GM21447 (cell line): Measurements from ENCODE around the gene GABRR3.

Experiments
- ATAC-seq: cut with Tn5 transposase; IDR thresholded peaks from one replicate; pipeline ENCODE4 v1.9.1; 2021; ENCODE audit not compliant: unreplicated experiment

Gene GABRR3

GRCh38 chr3:97992547-97993173, 42.5 kb downstream of the GABRR3 start:
- no peak for ATAC-seq

DNA sequence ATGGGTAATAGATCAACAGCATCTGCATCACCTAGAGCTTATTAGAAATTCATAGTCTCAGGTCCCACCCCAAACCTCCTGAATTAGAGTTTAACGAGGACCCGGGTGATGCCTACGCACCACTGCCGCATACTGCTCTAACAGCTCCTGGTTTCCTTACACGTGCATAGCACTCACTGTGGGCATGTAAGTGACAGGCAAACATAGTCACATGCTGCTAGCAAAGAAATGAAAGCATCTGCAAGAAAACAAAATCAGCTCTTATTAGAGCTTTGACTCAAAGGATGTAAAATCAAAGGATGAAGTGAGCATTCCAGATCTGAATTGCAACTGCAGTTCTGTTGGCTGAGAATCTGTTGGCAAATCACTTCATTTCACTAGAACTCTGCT, 43.8 kb downstream of the GABRR3 start:
- ATAC-seq, result no peak

DNA sequence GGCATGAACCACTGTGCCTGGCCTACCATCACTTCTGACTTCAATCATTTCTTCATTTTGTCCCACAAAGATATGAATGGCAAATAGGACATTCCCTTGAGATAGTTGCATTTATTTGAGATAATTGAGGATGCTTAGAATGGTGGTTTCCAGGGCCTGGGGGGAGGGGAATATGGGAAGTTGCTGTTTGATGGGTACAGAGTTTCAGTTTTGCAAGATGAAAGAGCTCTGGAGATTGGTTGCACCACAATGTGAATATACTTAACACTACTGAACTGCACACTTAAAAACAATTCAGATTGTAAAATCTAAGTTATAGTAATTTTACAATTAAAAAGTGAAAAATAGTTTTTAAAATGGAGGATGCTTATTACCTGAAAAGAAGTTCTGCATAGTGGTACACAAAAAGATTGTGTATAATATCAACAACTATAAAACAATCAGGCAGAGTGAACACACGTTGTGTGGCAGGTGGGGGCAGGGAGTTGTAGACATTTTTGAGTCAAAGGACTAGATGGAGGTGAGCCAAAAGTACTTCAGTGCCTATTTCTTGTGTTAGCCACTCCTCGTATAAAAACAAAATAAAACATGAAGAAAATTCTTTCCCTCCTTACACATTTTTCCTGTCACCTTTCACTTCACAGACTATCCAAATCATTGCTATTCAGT, 44.4 kb downstream of the GABRR3 start:
- no peak for ATAC-seq

DNA sequence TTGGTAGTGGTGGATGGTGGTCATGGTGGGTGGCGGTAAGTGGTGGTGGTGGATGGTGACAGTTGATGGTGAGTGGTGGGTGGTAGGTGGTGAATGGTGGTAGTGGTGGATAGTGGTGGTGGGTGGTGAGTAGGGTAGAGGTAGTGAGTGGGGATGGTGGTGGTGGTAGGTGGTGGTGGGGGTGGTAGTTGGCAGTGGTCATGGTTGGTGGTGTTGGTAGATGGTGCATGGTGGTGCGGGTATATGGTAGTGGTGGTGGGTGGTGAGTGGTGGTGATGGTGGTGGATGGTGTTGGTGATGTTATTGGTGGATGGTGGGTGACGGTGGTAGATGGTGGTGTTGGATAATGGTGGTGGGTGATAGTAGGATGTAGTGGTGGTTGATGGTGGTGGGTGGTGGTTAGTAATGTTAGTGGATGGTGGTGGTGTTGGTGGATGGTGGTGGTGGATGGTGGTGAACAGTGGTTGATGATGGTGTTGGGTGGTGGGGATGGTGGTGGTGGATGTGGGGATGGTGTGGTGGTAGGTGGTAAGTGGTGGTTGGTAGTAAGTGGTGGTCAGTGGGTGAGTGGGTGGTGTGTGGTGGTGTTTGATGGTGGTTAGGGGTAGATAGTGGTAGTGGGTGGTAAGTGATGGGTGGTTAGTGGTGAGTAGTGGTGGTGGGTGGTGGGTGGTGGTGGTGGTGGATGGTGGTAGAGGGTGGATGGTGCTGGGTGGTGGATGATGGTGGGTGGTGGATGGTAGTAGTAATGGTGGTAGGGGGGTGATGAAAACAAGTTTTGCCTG, 46.1 kb downstream of the GABRR3 start:
- ATAC-seq, result no peak

DNA sequence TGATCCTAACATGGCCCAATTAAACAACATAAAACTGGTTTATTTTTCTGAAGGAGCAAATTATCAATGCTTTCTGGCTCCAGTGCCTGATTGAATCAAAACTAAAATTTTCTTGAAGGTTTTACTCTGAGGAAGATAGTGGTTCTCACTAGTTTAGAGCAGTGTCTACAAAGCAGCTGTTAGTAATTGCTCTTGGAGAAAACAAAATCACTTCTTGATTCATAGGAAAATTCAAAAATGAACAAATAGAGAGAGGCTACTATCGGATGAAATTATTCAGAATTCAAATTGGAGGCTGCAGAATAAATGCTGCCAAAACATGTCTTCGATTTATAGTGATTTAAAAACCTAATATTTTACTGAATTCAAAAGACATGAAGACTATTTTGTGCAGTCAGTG, 47.8 kb downstream of the GABRR3 start:
- no peak for ATAC-seq

GRCh38 chr3:97983933-97984491, 51.1 kb downstream of the GABRR3 start:
- no peak for ATAC-seq

DNA sequence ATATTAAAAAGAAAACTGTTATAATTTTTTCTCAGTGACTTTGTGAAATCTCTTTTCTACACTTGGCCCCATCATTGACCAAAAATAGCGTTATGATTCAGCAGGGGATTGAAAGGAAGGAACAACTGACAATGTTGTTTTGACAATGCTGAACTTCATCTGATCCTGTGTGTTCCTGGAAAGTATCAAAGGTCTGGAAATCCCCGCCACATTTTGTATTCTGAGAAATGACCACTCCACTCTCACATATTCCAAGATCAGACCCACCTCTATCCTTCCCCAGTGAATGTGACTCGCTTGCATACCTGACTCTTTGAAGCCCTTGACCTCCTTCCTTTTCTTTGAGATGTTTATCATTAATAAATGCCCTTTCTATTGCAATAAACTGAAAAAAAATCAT, 53.2 kb downstream of the GABRR3 start:
- no peak for ATAC-seq

- ATAC-seq, result no peak
These were observed 55.5 kb downstream of the GABRR3 start for GRCh38 chr3:97979610-97980009.

DNA sequence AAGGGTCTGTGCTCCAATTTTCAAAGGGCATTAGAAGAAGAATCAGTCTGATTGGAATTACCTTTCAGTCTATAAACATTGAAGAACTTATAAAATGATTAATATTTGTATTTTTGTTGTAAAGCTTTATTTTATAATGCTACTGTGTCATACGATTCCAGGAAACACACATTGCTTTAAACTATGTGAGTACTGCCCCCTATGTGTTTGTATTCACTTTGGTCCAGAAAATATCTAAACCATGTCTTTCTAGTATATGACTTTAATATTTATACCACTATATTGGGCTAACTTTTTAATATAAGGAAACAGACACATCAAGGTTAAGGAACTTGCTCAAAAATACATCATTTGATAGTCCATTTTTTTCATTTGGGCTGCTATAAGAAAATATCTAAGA, 59.6 kb downstream of the GABRR3 start:
- no peak for ATAC-seq

DNA sequence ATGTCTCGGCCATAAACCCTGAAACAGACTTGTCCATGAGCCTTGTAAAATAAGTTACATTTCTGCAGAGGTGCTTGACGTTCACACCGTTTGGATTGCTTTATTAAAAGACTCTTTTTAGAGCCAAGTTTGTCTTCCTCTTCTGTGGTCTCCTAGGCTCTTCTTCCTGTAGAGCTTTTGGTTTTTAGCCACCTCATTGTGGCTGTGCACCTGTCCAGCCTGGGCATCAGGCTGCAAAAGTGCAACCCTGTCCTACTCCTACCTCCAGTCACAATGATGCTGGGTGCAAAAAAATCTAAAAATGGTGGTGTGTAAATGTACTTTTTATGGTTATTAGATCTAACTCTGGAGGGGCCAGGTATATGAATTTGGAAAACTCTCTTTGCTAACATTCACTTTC, 60.1 kb downstream of the GABRR3 start:
- ATAC-seq, result no peak

DNA sequence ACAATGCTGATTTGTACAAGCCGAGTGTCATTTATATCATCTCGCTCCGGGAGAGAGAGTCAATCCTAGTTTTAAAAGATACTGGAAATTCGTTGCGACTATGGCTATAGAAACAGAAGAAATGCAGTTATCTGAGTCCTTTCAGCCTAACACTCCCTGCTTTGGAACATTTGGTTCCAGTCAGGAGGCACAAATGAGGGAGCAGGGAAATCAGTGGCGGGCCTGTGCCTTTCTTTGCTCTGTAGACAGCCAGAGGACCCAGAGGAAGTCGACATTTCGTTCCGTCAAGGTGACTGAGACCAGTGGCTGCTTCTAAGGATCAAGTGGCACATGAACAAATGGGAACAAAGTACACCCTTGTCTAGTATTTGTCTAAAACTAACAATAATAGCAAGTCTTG, 62.1 kb downstream of the GABRR3 start:
- ATAC-seq, result no peak

DNA sequence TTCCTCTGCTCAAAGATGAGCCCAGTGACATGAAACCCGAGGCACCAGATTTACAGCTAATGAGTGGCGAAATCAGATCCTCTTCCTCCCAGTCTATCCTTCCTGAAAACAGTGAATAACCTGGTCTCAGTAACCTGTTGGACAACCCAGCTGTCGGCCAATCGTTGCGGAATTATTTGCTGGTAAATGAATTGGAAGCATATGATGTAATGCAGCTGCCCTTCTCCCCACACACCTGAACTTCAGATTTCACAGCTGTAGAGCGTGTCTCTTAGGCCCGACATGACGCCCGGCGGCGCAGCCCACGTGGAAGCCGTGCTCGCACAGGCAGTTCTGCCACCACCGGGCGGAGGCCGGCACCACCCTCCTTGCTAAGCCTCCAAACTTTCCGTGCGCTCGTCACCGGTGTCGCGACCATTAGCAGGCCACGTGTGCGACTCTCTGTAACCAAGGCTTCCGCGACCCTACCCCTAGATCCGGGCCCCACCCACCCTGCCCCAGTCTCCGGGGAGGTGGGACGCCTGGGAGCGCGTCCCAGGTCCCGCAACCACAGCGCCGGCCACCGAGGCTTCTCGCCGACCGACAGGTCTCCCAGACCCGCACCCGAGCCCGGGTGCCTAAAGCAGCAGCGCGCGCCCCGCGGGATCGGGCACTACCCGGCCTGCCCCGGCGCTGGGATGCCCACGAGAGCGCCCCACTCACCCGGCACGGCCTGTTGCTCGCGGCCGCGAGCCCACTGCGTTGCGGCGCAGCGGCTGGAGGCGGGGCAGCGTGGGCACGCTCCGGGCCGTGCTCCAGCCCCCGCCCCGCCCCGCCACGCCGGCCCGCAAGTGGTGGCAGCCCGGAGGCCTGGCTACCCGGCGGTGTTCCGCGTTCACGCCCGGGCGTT, 63.2 kb downstream of the GABRR3 start, which contains the start of gene RIOX2:
Gene RIOX2, minus strand, starts transcription at position 753 of the 889 bp plus-strand sequence. CDS start 4,838 bp downstream, outside the sequence.
- peak; percentile 90 for ATAC-seq

DNA sequence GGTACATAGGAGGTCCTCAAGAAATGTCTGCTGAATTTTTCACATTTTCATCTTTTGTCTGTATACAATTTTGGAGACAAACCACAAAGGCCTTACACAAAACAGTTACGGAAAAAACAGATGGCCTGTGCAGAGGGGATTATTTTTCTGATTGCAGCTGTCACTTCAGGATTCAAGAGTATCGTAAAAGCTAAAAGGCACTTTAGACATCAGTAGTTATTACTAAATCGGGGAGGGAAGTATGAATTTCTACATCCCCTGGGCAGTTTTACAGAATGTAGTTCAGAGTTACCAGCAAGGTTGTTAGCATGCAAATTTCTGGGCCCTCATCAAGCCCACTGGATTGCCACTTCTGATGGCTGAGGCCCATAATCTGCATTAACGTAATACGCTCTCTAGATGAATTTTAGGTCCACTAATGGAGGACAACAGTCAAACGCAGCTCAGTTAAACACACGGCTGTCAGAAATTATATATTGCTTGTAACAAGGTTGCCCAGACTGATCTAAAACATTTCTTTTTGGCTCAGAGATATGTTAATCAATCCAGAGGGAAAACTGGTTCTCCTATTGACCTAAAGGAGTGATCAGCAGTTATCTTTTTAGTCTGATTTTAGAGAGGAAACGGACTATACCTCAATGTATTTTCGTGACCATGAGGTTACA, 64.0 kb downstream of the GABRR3 start:
- ATAC-seq, result no peak

DNA sequence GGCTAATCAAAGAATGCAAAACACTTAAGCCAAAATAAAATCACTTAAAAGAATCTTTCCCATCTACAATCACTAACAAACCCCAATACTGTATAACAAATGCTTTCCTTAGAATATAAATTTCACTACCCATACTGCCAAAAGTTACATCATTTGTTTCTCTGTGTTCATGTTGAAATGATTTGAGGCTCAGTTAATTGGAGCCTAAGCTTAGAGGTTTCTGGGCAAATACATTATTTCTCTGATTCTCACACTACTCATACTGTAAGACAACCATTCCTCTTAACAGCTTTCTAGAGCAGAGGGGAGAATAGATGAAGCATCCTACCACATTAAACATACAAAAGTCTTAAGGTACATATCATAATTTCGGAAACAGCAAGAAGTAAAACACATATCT, 65.0 kb downstream of the GABRR3 start:
- no peak for ATAC-seq

- ATAC-seq, result no peak
These were observed 65.6 kb downstream of the GABRR3 start for GRCh38 chr3:97969541-97969940.

- ATAC-seq, result no peak
These were observed 66.7 kb downstream of the GABRR3 start for GRCh38 chr3:97968376-97968775.

DNA sequence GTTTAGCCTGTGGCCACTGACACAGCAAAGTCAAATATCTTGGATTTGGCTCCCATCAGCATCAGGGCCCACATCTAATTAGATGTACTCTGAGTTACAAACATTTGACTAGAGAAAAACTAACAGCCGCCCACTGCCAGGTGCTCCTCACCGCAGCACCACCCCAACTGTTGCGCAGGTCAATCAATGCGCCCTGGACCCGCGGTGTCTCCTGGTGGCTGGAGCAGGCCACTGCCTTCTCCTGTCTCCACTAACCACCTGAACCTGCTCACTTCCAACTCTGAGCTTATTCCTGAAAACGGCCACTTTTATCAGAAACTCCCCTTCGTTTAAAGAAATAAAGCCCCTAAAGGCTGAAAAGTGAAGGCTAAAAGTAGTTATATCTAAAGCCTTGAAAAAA, 67.1 kb downstream of the GABRR3 start:
- no peak for ATAC-seq

DNA sequence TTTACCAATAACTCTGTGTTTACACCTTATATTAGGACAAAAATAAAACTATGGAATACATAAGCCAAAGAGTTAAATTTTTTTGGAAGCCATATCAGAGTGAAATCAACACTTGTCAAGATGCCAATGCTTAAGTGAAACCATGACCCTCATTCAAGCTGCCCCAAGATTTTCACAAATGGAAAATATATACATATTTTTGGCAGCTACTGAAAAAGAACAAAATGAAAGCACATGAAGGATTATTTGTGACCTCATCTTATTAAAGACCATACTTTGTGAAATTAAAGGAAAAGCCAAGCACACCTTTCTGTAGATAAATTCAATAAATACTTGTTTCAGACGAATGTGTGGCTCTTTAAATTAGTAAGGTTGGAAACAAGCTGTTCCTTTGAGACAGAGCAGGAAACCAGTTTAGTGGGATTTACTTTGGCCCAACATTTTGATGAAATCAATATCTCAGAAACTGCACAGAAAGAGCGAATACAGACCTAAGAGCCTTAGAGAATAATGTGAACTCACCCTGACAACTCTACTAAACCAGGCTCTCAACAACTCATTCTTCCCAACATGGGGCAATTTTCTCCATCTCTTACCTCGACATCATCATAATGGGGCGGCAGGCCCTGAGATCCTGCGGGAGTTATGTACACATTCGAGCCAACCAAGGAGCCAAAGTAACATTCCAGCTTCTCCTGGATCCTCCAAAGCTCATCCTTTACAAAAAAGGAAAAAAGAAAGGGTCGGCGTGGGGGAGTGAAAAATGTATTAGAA, 73.9 kb downstream of the GABRR3 start:
- ATAC-seq, result no peak

DNA sequence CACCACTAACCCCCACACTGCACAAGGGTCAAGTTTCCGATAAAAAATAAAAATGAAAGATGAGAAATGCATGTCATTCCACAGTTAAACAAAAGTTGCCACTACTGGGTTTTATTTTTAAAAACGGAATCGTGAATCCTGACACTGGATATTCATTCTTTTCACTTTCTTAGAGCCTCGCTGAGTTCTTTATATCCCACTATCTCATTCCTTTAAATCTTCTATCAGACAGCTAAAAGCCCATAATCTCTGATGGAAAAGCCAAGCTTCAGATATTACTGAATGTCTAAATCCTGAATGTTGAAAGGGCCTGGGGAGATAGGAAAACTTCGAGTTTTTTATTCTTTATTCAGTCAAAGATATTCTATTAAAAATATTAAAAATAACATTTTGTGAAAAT, 74.6 kb downstream of the GABRR3 start:
- ATAC-seq, result no peak

GRCh38 chr3:97959872-97960271, 75.2 kb downstream of the GABRR3 start:
- no peak for ATAC-seq
